ENCODE results near the gene GLRA3.
"Not testable (repeated sequence)": the region's sequence is repeated elsewhere in the genome, so short reads cannot be mapped to it uniquely, and the experiment has no call there.

GLRA3 gene

GRCh38 chr4:174713181-174713580 is 115.9 kb downstream of the GLRA3 start:
- no peak for DNase-seq

GRCh38 chr4:174709526-174709925 is 119.5 kb downstream of the GLRA3 start:
- no peak for DNase-seq

- DNase-seq, result no peak
These were observed 120.7 kb downstream of the GLRA3 start for GRCh38 chr4:174708381-174708780.

GRCh38 chr4:174707902-174708301 is 121.1 kb downstream of the GLRA3 start:
- DNase-seq, result no peak

GRCh38 chr4:174707051-174707676 is 121.9 kb downstream of the GLRA3 start:
- DNase-seq, result no peak

- no peak for DNase-seq
These were observed 126.0 kb downstream of the GLRA3 start for GRCh38 chr4:174702979-174703478.

GRCh38 chr4:174699654-174700053 is 129.4 kb downstream of the GLRA3 start:
- DNase-seq, result no peak

- no peak for DNase-seq
These were observed 131.2 kb downstream of the GLRA3 start for GRCh38 chr4:174697896-174698295.

- no peak for DNase-seq
These were observed 131.8 kb downstream of the GLRA3 start for GRCh38 chr4:174697202-174697601.

- no peak for DNase-seq
These were observed 132.4 kb downstream of the GLRA3 start for GRCh38 chr4:174696657-174697056.

- DNase-seq, result not testable (repeated sequence)
These were observed 137.2 kb downstream of the GLRA3 start for GRCh38 chr4:174691876-174692275.

- no peak for DNase-seq
These were observed 138.4 kb downstream of the GLRA3 start for GRCh38 chr4:174690665-174691064.

GRCh38 chr4:174689618-174690017 is 139.4 kb downstream of the GLRA3 start:
- no peak for DNase-seq

- no peak for DNase-seq
These were observed 142.2 kb downstream of the GLRA3 start for GRCh38 chr4:174686826-174687225.

GRCh38 chr4:174681723-174682300 is 147.2 kb downstream of the GLRA3 start:
- no peak for DNase-seq

- DNase-seq, result no peak
These were observed 154.7 kb downstream of the GLRA3 start for GRCh38 chr4:174674305-174674840.

- no peak for DNase-seq
These were observed 155.2 kb downstream of the GLRA3 start for GRCh38 chr4:174673865-174674264.

- DNase-seq, result no peak
These were observed 156.8 kb downstream of the GLRA3 start for GRCh38 chr4:174672276-174672675.

GRCh38 chr4:174669270-174669669 is 159.8 kb downstream of the GLRA3 start:
- DNase-seq, result no peak

GRCh38 chr4:174665799-174666198 is 163.2 kb downstream of the GLRA3 start:
- DNase-seq, result no peak

- no peak for DNase-seq
These were observed 165.8 kb downstream of the GLRA3 start for GRCh38 chr4:174663216-174663615.

GRCh38 chr4:174658246-174658645 is 170.8 kb downstream of the GLRA3 start:
- no peak for DNase-seq

- DNase-seq, result no peak
These were observed 171.6 kb downstream of the GLRA3 start for GRCh38 chr4:174657472-174657871.

- DNase-seq, result no peak
These were observed 174.4 kb downstream of the GLRA3 start for GRCh38 chr4:174654634-174655033.
